Measurements from ENCODE around the gene GGA1.

DNA sequence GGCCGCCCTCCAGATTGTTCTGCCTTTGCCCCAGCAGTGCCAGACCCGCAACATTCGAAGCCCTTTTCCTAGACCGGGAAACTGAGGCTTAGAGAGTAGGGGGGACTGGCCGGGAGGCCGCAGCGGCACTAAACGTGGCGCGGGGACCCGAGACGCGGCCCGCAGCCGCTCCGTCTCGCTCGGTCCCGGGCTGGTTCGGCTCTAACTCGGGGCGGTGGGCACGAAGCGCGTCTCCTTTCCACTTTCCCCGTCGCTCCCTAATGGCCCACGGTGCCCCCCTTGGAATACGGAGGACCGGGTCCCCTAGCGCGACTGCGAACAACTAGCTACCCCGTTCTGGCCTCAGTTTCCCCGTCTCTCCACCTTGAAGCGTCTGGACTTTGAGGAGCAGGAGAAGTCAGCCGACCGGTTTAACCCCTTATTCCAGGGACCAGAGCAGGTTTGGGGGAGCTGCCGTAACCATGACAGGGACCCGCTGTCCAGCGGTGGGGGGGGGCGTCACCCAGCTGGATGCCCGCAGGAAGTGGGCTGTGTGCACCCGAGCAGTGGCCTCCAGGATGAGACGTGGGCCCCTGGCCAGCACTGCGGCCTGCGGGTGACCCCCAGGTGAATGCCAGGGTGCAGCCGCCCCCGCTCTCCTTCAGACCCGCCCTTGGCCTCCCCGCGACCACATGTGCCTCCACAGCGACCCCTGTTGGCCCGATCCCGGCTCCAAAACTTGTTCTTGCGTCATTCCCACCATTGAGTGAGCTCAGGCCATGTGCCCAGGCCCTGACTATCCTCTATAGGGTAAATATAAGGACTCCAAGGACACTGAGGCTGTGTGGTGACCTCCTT lies 47.2 kb upstream of the GGA1 start:
- TF ChIP-seq POLR2A (IDR thresholded peaks at IDR 0.05) = peak in 1 of 2 donors; percentile 20
- TF ChIP-seq, protein P1, sequence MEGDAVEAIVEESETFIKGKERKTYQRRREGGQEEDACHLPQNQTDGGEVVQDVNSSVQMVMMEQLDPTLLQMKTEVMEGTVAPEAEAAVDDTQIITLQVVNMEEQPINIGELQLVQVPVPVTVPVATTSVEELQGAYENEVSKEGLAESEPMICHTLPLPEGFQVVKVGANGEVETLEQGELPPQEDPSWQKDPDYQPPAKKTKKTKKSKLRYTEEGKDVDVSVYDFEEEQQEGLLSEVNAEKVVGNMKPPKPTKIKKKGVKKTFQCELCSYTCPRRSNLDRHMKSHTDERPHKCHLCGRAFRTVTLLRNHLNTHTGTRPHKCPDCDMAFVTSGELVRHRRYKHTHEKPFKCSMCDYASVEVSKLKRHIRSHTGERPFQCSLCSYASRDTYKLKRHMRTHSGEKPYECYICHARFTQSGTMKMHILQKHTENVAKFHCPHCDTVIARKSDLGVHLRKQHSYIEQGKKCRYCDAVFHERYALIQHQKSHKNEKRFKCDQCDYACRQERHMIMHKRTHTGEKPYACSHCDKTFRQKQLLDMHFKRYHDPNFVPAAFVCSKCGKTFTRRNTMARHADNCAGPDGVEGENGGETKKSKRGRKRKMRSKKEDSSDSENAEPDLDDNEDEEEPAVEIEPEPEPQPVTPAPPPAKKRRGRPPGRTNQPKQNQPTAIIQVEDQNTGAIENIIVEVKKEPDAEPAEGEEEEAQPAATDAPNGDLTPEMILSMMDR (IDR thresholded peaks at IDR 0.05) = peak; percentile 36 to 83 (median 80)

All from thyroid gland (tissue), 4 donors.